ENCODE results near the gene PRKCH. TPM values are rescaled to one million over a fixed set of nuclear protein-coding genes. Genes with fewer than 3 reads are reported as not detected.

The PRKCH gene
- total and polyA plus RNA-seq, 2 of the 13 experiments (the other 11 are each of a cell fraction or from before 2014, with no cell fraction given) = 0.48 to 1.3 TPM

GRCh38 chr14:61377749-61378148 is 56.4 kb downstream of the PRKCH start:
- BruUV-seq (replicated peaks) = no TSS peak
- Histone ChIP-seq H3K9ac (ENCODE audit: insufficient read depth, low read depth, low read length) (no peak overlapping the region), H3K79me2 (ENCODE audit: insufficient read depth, low read length) (no peaks in the 10 kb centered on the region), H3K27me3 (ENCODE audit: control insufficient read depth in 1 of 2, insufficient read depth in 2 of 2, low read length in 2 of 2) (no peaks in the 10 kb centered on the region), H4K20me1 (ENCODE audit: insufficient read depth, low read length) (no peaks in the 10 kb centered on the region), H3K36me3 (replicated peaks in 1 of 2; ENCODE audit: control insufficient read depth in 1 of 2, insufficient read depth in 2 of 2, low read length in 2 of 2) (no peaks in the 10 kb centered on the region), H3K4me1 (ENCODE audit: insufficient read depth, low read length) (no peaks in the 10 kb centered on the region), H3K9me3 (ENCODE audit: low read length) (peaks cover 17% of the 10 kb centered on the region), H3K4me3 (replicated peaks in 1 of 3; ENCODE audit: insufficient read depth in 1 of 3, low read depth in 2 of 3, low read length in 3 of 3) (no peak overlapping the region), H2AFZ (ENCODE audit: low read length) (no peak overlapping the region), H3K27ac (ENCODE audit: extremely low read length, insufficient read depth, low read length) (no peak overlapping the region), H3K4me2 (ENCODE audit: low read depth, low read length) (no peak overlapping the region)
- ChIA-PET POLR2A (no interaction called here), CTCF (ENCODE audit: low intra/inter-chr PET ratio, low total read pairs) (no interaction called here)
- in situ Hi-C loops (cut with HindIII; ENCODE audit: extremely low pct_ligation_motif_present, low pct_unique_long_range_greater_than_20kb) (no loop called here), intact Hi-C loops (cut with micrococcal nuclease; ENCODE audit: unreplicated experiment) (no loop called here)
- no peak for ATAC-seq
- no peak for FAIRE-seq
- no peak for DNase-seq (ENCODE audit: low spot score)
- no peak for TF ChIP-seq TEAD3 (CRISPR knock-in tag; optimal IDR thresholded peaks at IDR 0.05; ENCODE audit: borderline replicate concordance)
- no peak for TF ChIP-seq ZFP36L2 (CRISPR knock-in tag; IDR thresholded peaks at IDR 0.05)
- TF ChIP-seq SMAD1 (CRISPR knock-in tag; IDR thresholded peaks at IDR 0.05; ENCODE audit: borderline replicate concordance, low read depth) = no peak
- TF ChIP-seq ATF7-NPFF (CRISPR knock-in tag; IDR thresholded peaks at IDR 0.05; ENCODE audit: low read depth) = no peak
- no peak for TF ChIP-seq HNRNPLL (IDR thresholded peaks at IDR 0.05; ENCODE audit: low read depth, low read length, poor library complexity, severe bottlenecking)
- no peak for TF ChIP-seq NR0B2 (CRISPR knock-in tag; IDR thresholded peaks at IDR 0.05)
- TF ChIP-seq BORCS8-MEF2B (CRISPR knock-in tag; IDR thresholded peaks at IDR 0.05) = no peak
- no peak for TF ChIP-seq ZNF770 (CRISPR knock-in tag; IDR thresholded peaks at IDR 0.05)
- no peak for TF ChIP-seq ZNF12 (CRISPR knock-in tag; IDR thresholded peaks at IDR 0.05)
- no peak for TF ChIP-seq ZSCAN20 (CRISPR knock-in tag; IDR thresholded peaks at IDR 0.05; ENCODE audit: borderline replicate concordance)
- no peak for TF ChIP-seq RXRB (CRISPR knock-in tag; IDR thresholded peaks at IDR 0.05; ENCODE audit: borderline replicate concordance)
- no peak for TF ChIP-seq ZNF75D (CRISPR knock-in tag; IDR thresholded peaks at IDR 0.05; ENCODE audit: borderline replicate concordance)
- TF ChIP-seq ZFX (CRISPR knock-in tag; IDR thresholded peaks at IDR 0.05; ENCODE audit: low read depth) = no peak
- TF ChIP-seq ZNF230 (CRISPR knock-in tag; IDR thresholded peaks at IDR 0.05) = no peak
- TF ChIP-seq ZNF205 (CRISPR knock-in tag; IDR thresholded peaks at IDR 0.05) = no peak
- no peak for TF ChIP-seq TOE1 (CRISPR knock-in tag; IDR thresholded peaks at IDR 0.05)
- TF ChIP-seq TP53 (CRISPR knock-in tag; conservative IDR thresholded peaks at IDR 0.05) = no peak
- no peak for TF ChIP-seq BCLAF1 (IDR thresholded peaks at IDR 0.05)
- no peak for TF ChIP-seq PAX8 (CRISPR knock-in tag; IDR thresholded peaks at IDR 0.05; ENCODE audit: borderline replicate concordance)
- no peak for TF ChIP-seq ZNF101 (CRISPR knock-in tag; IDR thresholded peaks at IDR 0.05; ENCODE audit: borderline replicate concordance, low read depth)
